GM23338 (cell line): ENCODE results near the gene GET4. TPM values are rescaled to one million over a fixed set of nuclear protein-coding genes. Genes with fewer than 3 reads are reported as not detected.

Source experiments
- ATAC-seq: fragments of 200-7000 bp; cut with Tn5 transposase; 3 replicates; pipeline ENCODE4 v1.9.1; 2020
- DNase-seq: peaks from one replicate; pipeline ENCODE4 v3.0.0-alpha.2; 2015; ENCODE audit warnings: low spot score
- H2AFZ ChIP-seq: fragments of 200-600 bp; sonication (generic); 2 replicates; pipeline ENCODE4 v1.8.0; 2016; ENCODE audit warnings: antibody characterized with exemption, mild to moderate bottlenecking, moderate library complexity
- H3F3A ChIP-seq: fragments of 200-600 bp; sonication (generic); replicated peaks from 2 replicates; pipeline ENCODE4 v1.8.0; 2017; ENCODE audit warnings: antibody characterized with exemption, mixed run types, low read depth
- H3K27ac ChIP-seq: fragments of 200-600 bp; sonication (generic); 2 replicates; pipeline ENCODE4 v1.6.1; 2016; ENCODE audit warnings: low read depth
- H3K27me3 ChIP-seq: fragments of 200-600 bp; sonication (generic); 2 replicates; pipeline ENCODE4 v1.8.0; 2016; ENCODE audit warnings: mild to moderate bottlenecking, mixed run types, moderate library complexity; ENCODE audit not compliant: insufficient read depth
- H3K36me3 ChIP-seq: fragments of 200-600 bp; sonication (generic); 2 replicates; pipeline ENCODE4 v1.8.0; 2016; ENCODE audit warnings: mild to moderate bottlenecking; ENCODE audit not compliant: insufficient read depth
- H3K4me1 ChIP-seq: fragments of 200-600 bp; sonication (generic); 2 replicates; pipeline ENCODE4 v1.8.0; 2016; ENCODE audit warnings: mild to moderate bottlenecking, moderate library complexity; ENCODE audit not compliant: insufficient read depth
- H3K4me2 ChIP-seq: fragments of 200-600 bp; sonication (generic); 2 replicates; pipeline ENCODE4 v1.7.1; 2017; ENCODE audit warnings: mixed run types
- H3K4me3 ChIP-seq: fragments of 200-600 bp; sonication (generic); 2 replicates; pipeline ENCODE4 v1.6.1; 2016; ENCODE audit warnings: mixed run types
- H3K79me2 ChIP-seq: fragments of 200-600 bp; sonication (generic); replicated peaks from 2 replicates; pipeline ENCODE4 v1.8.0; 2017; ENCODE audit warnings: mild to moderate bottlenecking; ENCODE audit not compliant: insufficient read depth
- H3K9me2 ChIP-seq: fragments of 200-600 bp; sonication (generic); 2 replicates; pipeline ENCODE4 v1.8.0; 2017; ENCODE audit not compliant: insufficient read depth
- H4K20me1 ChIP-seq: fragments of 200-600 bp; sonication (generic); replicated peaks from 2 replicates; pipeline ENCODE4 v1.8.0; 2017; ENCODE audit warnings: mild to moderate bottlenecking; ENCODE audit not compliant: insufficient read depth
- H3K27ac Mint-ChIP-seq: 2 replicates; pipeline ENCODE4 v1.8.0; 2020; ENCODE audit warnings: inconsistent platforms, mild to moderate bottlenecking, moderate library complexity, mixed read lengths
- H3K27me3 Mint-ChIP-seq: 3 replicates; pipeline ENCODE4 v1.8.0; 2022; ENCODE audit warnings: low read depth, mild to moderate bottlenecking, moderate library complexity, mixed read lengths, inconsistent platforms; ENCODE audit not compliant: insufficient read depth, poor library complexity
- H3K36me3 Mint-ChIP-seq: 3 replicates; pipeline ENCODE4 v1.8.0; 2021; ENCODE audit warnings: low read depth, mild to moderate bottlenecking, inconsistent platforms, moderate library complexity, mixed read lengths
- H3K4me1 Mint-ChIP-seq: 3 replicates; pipeline ENCODE4 v1.8.0; 2020; ENCODE audit warnings: mild to moderate bottlenecking, inconsistent platforms, mixed read lengths
- H3K4me3 Mint-ChIP-seq: 3 replicates; pipeline ENCODE4 v1.8.0; 2021; ENCODE audit warnings: moderate library complexity, mild to moderate bottlenecking, inconsistent platforms, mixed read lengths
- H3K9me3 Mint-ChIP-seq: 3 replicates; pipeline ENCODE4 v1.8.0; 2020; ENCODE audit warnings: moderate library complexity, mild to moderate bottlenecking, inconsistent platforms, mixed read lengths
- ETS1 ChIP-seq: IDR thresholded peaks from 2 replicates; pipeline ENCODE4 v1.6.1; 2016; ENCODE audit warnings: antibody characterized with exemption
- EZH2phosphoT487 ChIP-seq: fragments of 200-600 bp; sonication (generic); IDR thresholded peaks from one replicate; pipeline ENCODE4 v1.8.1; 2018; ENCODE audit warnings: antibody characterized with exemption; ENCODE audit not compliant: unreplicated experiment
- JUNB ChIP-seq: IDR thresholded peaks from one replicate; pipeline ENCODE4 v1.6.1; 2016; ENCODE audit warnings: antibody characterized with exemption; ENCODE audit not compliant: unreplicated experiment
- POLR2AphosphoS5 ChIP-seq: IDR thresholded peaks from 2 replicates; pipeline ENCODE4 v1.6.1; 2016; ENCODE audit warnings: antibody characterized with exemption, low read depth
- ZNF331 ChIP-seq: fragments of 250-450 bp; sonication (Bioruptor Pico); IDR thresholded peaks from 2 replicates; pipeline ENCODE4 v1.5.0; 2020; ENCODE audit warnings: low read depth, mild to moderate bottlenecking, moderate library complexity
- ZNF462 ChIP-seq: fragments of 250-450 bp; sonication (Bioruptor Pico); IDR thresholded peaks from 2 replicates; pipeline ENCODE4 v1.5.0; 2020; ENCODE audit warnings: mild to moderate bottlenecking, moderate library complexity
- polyA plus RNA-seq: library from polyadenylated mRNA; unstranded; fragments of >200 nt; fragmentation: Nextera tagmentation; extraction: Ambion mirVana; gene quantifications from 2 replicates; pipeline ENCODE4 v1.2.1, GENCODE V29; 2016
- total RNA-seq: library from RNA; depleted of rRNA; stranded (reverse); fragments of >200 nt; shearing (Covaris generic); gene quantifications from 2 replicates; pipeline ENCODE4 v1.2.3, GENCODE V29; 2014

GET4 gene
- total and polyA plus RNA-seq, 2 experiments from 2014 or later, result 48.0 to 79.1 TPM

GRCh38 chr7:906776-907157 lies 30.4 kb downstream of the GET4 start (continued):
- no peak for TF ChIP-seq ZNF462 (CRISPR knock-in tag)
- no peak for TF ChIP-seq ETS1

GRCh38 chr7:907158-907980 lies 31.0 kb downstream of the GET4 start:
- ATAC-seq (no peak), DNase-seq (no peak)
- Histone ChIP-seq H3F3A (no peaks in the 10 kb centered on the region), H3K4me1 (no peaks in the 10 kb centered on the region), H3K36me3 (no peaks in the 10 kb centered on the region), H3K27ac (no peak overlapping the region), H2AFZ (no peak overlapping the region), H3K4me2 (no peak overlapping the region), H3K27me3 (peaks cover 8% of the 10 kb centered on the region), H3K79me2 (no peaks in the 10 kb centered on the region), H3K4me3 (no peak overlapping the region), H4K20me1 (no peaks in the 10 kb centered on the region), H3K9me2 (no peaks in the 10 kb centered on the region)
- no peaks in the 10 kb centered on the region for H3K9me3 Mint-ChIP-seq
- H3K27me3 Mint-ChIP-seq, result peaks cover 12% of the 10 kb centered on the region
- peaks cover 4% of the 10 kb centered on the region; the same call in 1 of the 3 replicates for H3K4me1 Mint-ChIP-seq
- no peak overlapping the region for H3K4me3 Mint-ChIP-seq
- H3K27ac Mint-ChIP-seq, result no peak overlapping the region
- H3K36me3 Mint-ChIP-seq, result no peaks in the 10 kb centered on the region
- TF ChIP-seq ZNF462 (CRISPR knock-in tag), result no peak
- no peak for TF ChIP-seq JUNB
- TF ChIP-seq ZNF331, result no peak
- TF ChIP-seq EZH2phosphoT487, result no peak
- no peak for TF ChIP-seq POLR2AphosphoS5
